HEK293 (cell line): ENCODE measurements around the gene TYROBP.
A peak's percentile ranks its signal among the peaks of the same experiment; 100 is the strongest.

Source experiments
- CTCF ChIA-PET: fragments of 350-600 bp; formaldehyde crosslinking; extraction: SDS; loops from one replicate; lab custom pipeline; 2021; ENCODE audit warnings: antibody characterized with exemption; lab: Yijun Ruan, JAX
- POLR2A ChIA-PET: fragments of 300-600 bp; formaldehyde crosslinking; extraction: SDS; loops from one replicate; lab custom pipeline; 2020; ENCODE audit warnings: antibody characterized with exemption, inconsistent platforms; lab: Yijun Ruan, JAX
- H3K27ac ChIP-seq: fragments of 200-500 bp; sonication (Bioruptor generic); 2 replicates; pipeline ENCODE4 v1.5.1; 2014; ENCODE audit warnings: low read depth, low read length, control low read depth, inconsistent platforms; ENCODE audit errors: extremely low read depth
- H3K36me3 ChIP-seq, 2 experiments: fragments of 200-500 bp in 1 of 2; sonication (Bioruptor generic) in 1 of 2; 1 replicate in 1 of 2; 2 replicates in 1 of 2; pipeline ENCODE4 v1.5.1; 2014 to 2017; ENCODE audit warnings: inconsistent platforms in 2 of 2, low read length in 2 of 2; ENCODE audit not compliant: control insufficient read depth in 2 of 2, insufficient read depth in 1 of 2
- H3K4me1 ChIP-seq: fragments of 200-500 bp; sonication (Bioruptor generic); 2 replicates; pipeline ENCODE4 v1.5.1; 2014; ENCODE audit warnings: mild to moderate bottlenecking, low read length, inconsistent platforms; ENCODE audit not compliant: control insufficient read depth, insufficient read depth
- H3K4me3 ChIP-seq: 2 replicates; pipeline ENCODE4 v1.5.1; 2011; ENCODE audit warnings: low read depth, mild to moderate bottlenecking, control low read depth, low read length, moderate library complexity
- H3K9me3 ChIP-seq: fragments of 200-500 bp; sonication (Bioruptor generic); 2 replicates; pipeline ENCODE4 v1.5.1; 2014; ENCODE audit warnings: low read depth, low read length, inconsistent platforms; ENCODE audit not compliant: control insufficient read depth, insufficient read depth
- IKZF3 ChIP-seq: fragments of 450-650 bp; IDR thresholded peaks from 2 replicates; pipeline ENCODE4 v1.5.0; 2018; ENCODE audit warnings: missing biosample characterization, mild to moderate bottlenecking, missing genetic modification characterization, moderate library complexity
- KLF7 ChIP-seq: fragments of 450-650 bp; formaldehyde crosslinking; IDR thresholded peaks from 2 replicates; pipeline ENCODE4 v1.5.1; 2016; ENCODE audit warnings: missing biosample characterization, missing genetic modification characterization, borderline replicate concordance
- OVOL3 ChIP-seq: fragments of 450-650 bp; formaldehyde crosslinking; IDR thresholded peaks from 2 replicates; pipeline ENCODE4 v1.5.1; 2016; ENCODE audit warnings: missing biosample characterization, missing genetic modification characterization
- PBX3 ChIP-seq: sonication (generic); formaldehyde crosslinking; IDR thresholded peaks from 2 replicates; pipeline ENCODE4 v1.8.1; 2022; ENCODE audit warnings: mild to moderate bottlenecking, moderate library complexity, missing genetic modification reagents
- PRDM4 ChIP-seq: fragments of 450-650 bp; formaldehyde crosslinking; IDR thresholded peaks from 2 replicates; pipeline ENCODE4 v1.5.1; 2017; ENCODE audit warnings: missing biosample characterization, missing genetic modification characterization
- RBAK ChIP-seq: fragments of 450-650 bp; formaldehyde crosslinking; IDR thresholded peaks from 2 replicates; pipeline ENCODE4 v1.5.1; 2016; ENCODE audit warnings: missing biosample characterization, missing genetic modification characterization
- SCRT1 ChIP-seq: fragments of 450-650 bp; formaldehyde crosslinking; IDR thresholded peaks from 2 replicates; pipeline ENCODE4 v1.5.1; 2016; ENCODE audit warnings: missing biosample characterization, missing genetic modification characterization, borderline replicate concordance
- SCRT2 ChIP-seq: fragments of 450-650 bp; formaldehyde crosslinking; IDR thresholded peaks from 2 replicates; pipeline ENCODE4 v1.5.1; 2016; ENCODE audit warnings: missing biosample characterization, missing genetic modification characterization
- SP3 ChIP-seq: fragments of 450-650 bp; formaldehyde crosslinking; IDR thresholded peaks from 2 replicates; pipeline ENCODE4 v1.5.1; 2016; ENCODE audit warnings: missing biosample characterization, missing genetic modification characterization
- WT1 ChIP-seq: fragments of 450-650 bp; formaldehyde crosslinking; IDR thresholded peaks from 2 replicates; pipeline ENCODE4 v1.5.1; 2016; ENCODE audit warnings: missing biosample characterization, missing genetic modification characterization
- YY1 ChIP-seq: fragments of 450-650 bp; formaldehyde crosslinking; IDR thresholded peaks from 2 replicates; pipeline ENCODE4 v1.5.1; 2018; ENCODE audit warnings: missing biosample characterization, missing genetic modification characterization
- ZBTB11 ChIP-seq: fragments of 450-650 bp; formaldehyde crosslinking; conservative IDR thresholded peaks from 2 replicates; pipeline ENCODE4 v1.5.1; 2016; ENCODE audit warnings: low read depth, missing biosample characterization, missing genetic modification characterization
- ZBTB48 ChIP-seq: fragments of 450-650 bp; formaldehyde crosslinking; IDR thresholded peaks from 2 replicates; pipeline ENCODE4 v1.5.1; 2016; ENCODE audit warnings: missing biosample characterization, missing genetic modification characterization
- ZFP37 ChIP-seq: fragments of 450-650 bp; formaldehyde crosslinking; IDR thresholded peaks from 2 replicates; pipeline ENCODE4 v1.5.1; 2016; ENCODE audit warnings: missing biosample characterization, missing genetic modification characterization
- ZNF10 ChIP-seq: fragments of 450-650 bp; formaldehyde crosslinking; IDR thresholded peaks from 2 replicates; pipeline ENCODE4 v1.5.1; 2017; ENCODE audit warnings: missing biosample characterization, missing genetic modification characterization
- ZNF302 ChIP-seq: fragments of 450-650 bp; formaldehyde crosslinking; IDR thresholded peaks from 2 replicates; pipeline ENCODE4 v1.5.1; 2016; ENCODE audit warnings: missing biosample characterization, missing genetic modification characterization, low read depth
- ZNF48 ChIP-seq: fragments of 450-650 bp; formaldehyde crosslinking; IDR thresholded peaks from 2 replicates; pipeline ENCODE4 v1.5.1; 2016; ENCODE audit warnings: missing biosample characterization, missing genetic modification characterization
- ZNF600 ChIP-seq: fragments of 450-650 bp; formaldehyde crosslinking; IDR thresholded peaks from 2 replicates; pipeline ENCODE4 v1.5.1; 2016; ENCODE audit warnings: missing biosample characterization, missing genetic modification characterization
- ZNF692 ChIP-seq: fragments of 450-650 bp; formaldehyde crosslinking; IDR thresholded peaks from 2 replicates; pipeline ENCODE4 v1.5.1; 2016; ENCODE audit warnings: missing biosample characterization, missing genetic modification characterization
- ZSCAN30 ChIP-seq: fragments of 450-650 bp; IDR thresholded peaks from 2 replicates; pipeline ENCODE4 v1.5.1; 2018; ENCODE audit warnings: missing biosample characterization, mild to moderate bottlenecking, missing genetic modification characterization, moderate library complexity
- TF ChIP-seq, protein P1 (sequence below): fragments of 450-650 bp; IDR thresholded peaks from 2 replicates; pipeline ENCODE4 v1.5.1; 2018; ENCODE audit warnings: missing biosample characterization, mild to moderate bottlenecking, missing genetic modification characterization
- TF ChIP-seq, protein P2 (sequence below): fragments of 450-650 bp; formaldehyde crosslinking; IDR thresholded peaks from 2 replicates; pipeline ENCODE4 v1.5.1; 2016; ENCODE audit warnings: missing biosample characterization, missing genetic modification characterization
- TF ChIP-seq, protein P3 (sequence below): fragments of 450-650 bp; formaldehyde crosslinking; IDR thresholded peaks from 2 replicates; pipeline ENCODE4 v1.5.1; 2017; ENCODE audit warnings: missing biosample characterization, missing genetic modification characterization

Gene TYROBP

GRCh38 chr19:35931874-35932202, 23.7 kb upstream of the TYROBP start:
- Histone ChIP-seq H3K27ac (no peak overlapping the region), H3K9me3 (no peaks in the 10 kb centered on the region; the same call in 1 of the 2 replicates), H3K4me3 (no peak overlapping the region), H3K4me1 (peaks cover 14% of the 10 kb centered on the region), H3K36me3 (no peaks in the 10 kb centered on the region)
- ChIA-PET POLR2A (interaction anchor here (0.9 to 2.0 kb wide), 16 partner anchors 10 to 191 kb away, joined by 3 to 23 read pairs (median 6); partner anchors contain the start of genes LIN37, NFKBID, POLR2I and PROSER3), CTCF (interaction anchor here (0.6 to 8.0 kb wide), 37 partner anchors 9 to 1181 kb away, joined by 3 to 185 read pairs (median 4); partner anchors contain the start of genes APLP1, CAPNS1, KIRREL2 and LIN37)
- peak; percentile 68 for TF ChIP-seq PRDM4 (tag by site-specific recombination)
- TF ChIP-seq, protein P1, sequence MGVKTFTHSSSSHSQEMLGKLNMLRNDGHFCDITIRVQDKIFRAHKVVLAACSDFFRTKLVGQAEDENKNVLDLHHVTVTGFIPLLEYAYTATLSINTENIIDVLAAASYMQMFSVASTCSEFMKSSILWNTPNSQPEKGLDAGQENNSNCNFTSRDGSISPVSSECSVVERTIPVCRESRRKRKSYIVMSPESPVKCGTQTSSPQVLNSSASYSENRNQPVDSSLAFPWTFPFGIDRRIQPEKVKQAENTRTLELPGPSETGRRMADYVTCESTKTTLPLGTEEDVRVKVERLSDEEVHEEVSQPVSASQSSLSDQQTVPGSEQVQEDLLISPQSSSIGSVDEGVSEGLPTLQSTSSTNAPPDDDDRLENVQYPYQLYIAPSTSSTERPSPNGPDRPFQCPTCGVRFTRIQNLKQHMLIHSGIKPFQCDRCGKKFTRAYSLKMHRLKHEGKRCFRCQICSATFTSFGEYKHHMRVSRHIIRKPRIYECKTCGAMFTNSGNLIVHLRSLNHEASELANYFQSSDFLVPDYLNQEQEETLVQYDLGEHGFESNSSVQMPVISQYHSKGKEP (tag by site-specific recombination), result no peak
- TF ChIP-seq SCRT1 (tag by site-specific recombination), result peak; percentile 100
- no peak for TF ChIP-seq SP3 (tag by site-specific recombination)
- no peak for TF ChIP-seq YY1 (tag by site-specific recombination)
- no peak for TF ChIP-seq WT1 (tag by site-specific recombination)
- TF ChIP-seq ZNF692 (tag by site-specific recombination), result peak; percentile 7; the same call in 1 of the 2 replicates
- TF ChIP-seq, protein P2, sequence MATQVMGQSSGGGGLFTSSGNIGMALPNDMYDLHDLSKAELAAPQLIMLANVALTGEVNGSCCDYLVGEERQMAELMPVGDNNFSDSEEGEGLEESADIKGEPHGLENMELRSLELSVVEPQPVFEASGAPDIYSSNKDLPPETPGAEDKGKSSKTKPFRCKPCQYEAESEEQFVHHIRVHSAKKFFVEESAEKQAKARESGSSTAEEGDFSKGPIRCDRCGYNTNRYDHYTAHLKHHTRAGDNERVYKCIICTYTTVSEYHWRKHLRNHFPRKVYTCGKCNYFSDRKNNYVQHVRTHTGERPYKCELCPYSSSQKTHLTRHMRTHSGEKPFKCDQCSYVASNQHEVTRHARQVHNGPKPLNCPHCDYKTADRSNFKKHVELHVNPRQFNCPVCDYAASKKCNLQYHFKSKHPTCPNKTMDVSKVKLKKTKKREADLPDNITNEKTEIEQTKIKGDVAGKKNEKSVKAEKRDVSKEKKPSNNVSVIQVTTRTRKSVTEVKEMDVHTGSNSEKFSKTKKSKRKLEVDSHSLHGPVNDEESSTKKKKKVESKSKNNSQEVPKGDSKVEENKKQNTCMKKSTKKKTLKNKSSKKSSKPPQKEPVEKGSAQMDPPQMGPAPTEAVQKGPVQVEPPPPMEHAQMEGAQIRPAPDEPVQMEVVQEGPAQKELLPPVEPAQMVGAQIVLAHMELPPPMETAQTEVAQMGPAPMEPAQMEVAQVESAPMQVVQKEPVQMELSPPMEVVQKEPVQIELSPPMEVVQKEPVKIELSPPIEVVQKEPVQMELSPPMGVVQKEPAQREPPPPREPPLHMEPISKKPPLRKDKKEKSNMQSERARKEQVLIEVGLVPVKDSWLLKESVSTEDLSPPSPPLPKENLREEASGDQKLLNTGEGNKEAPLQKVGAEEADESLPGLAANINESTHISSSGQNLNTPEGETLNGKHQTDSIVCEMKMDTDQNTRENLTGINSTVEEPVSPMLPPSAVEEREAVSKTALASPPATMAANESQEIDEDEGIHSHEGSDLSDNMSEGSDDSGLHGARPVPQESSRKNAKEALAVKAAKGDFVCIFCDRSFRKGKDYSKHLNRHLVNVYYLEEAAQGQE (tag by site-specific recombination), result peak; percentile 0; the same call in 1 of the 2 replicates
- TF ChIP-seq KLF7, result peak; percentile 19; the same call in 1 of the 2 replicates
- TF ChIP-seq ZNF600 (tag by site-specific recombination), result no peak
- TF ChIP-seq, protein P3, sequence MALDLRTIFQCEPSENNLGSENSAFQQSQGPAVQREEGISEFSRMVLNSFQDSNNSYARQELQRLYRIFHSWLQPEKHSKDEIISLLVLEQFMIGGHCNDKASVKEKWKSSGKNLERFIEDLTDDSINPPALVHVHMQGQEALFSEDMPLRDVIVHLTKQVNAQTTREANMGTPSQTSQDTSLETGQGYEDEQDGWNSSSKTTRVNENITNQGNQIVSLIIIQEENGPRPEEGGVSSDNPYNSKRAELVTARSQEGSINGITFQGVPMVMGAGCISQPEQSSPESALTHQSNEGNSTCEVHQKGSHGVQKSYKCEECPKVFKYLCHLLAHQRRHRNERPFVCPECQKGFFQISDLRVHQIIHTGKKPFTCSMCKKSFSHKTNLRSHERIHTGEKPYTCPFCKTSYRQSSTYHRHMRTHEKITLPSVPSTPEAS (tag by site-specific recombination), result 0 out of 2 replicates have a peak, but pooled peaks have one; percentile 16
- TF ChIP-seq ZBTB48, result peak; percentile 47
- peak; percentile 57; the same call in 1 of the 2 replicates for TF ChIP-seq ZNF10 (tag by site-specific recombination)
- no peak for TF ChIP-seq PBX3
- TF ChIP-seq OVOL3 (tag by site-specific recombination), result no peak
- TF ChIP-seq RBAK, result peak; percentile 70; the same call in 1 of the 2 replicates
- no peak for TF ChIP-seq ZNF48
- TF ChIP-seq ZFP37 (tag by site-specific recombination), result peak; percentile 54; the same call in 1 of the 2 replicates
- peak; percentile 8; the same call in 1 of the 2 replicates for TF ChIP-seq ZBTB11
- TF ChIP-seq ZSCAN30 (tag by site-specific recombination), result peak; percentile 53; the same call in 1 of the 2 replicates
- peak; percentile 100 for TF ChIP-seq SCRT2 (tag by site-specific recombination)
- TF ChIP-seq ZNF302 (tag by site-specific recombination), result no peak
- TF ChIP-seq IKZF3, result 0 out of 2 replicates have a peak, but pooled peaks have one; percentile 27
